ENCODE measurements around the gene PSMF1.

The PSMF1 gene

DNA sequence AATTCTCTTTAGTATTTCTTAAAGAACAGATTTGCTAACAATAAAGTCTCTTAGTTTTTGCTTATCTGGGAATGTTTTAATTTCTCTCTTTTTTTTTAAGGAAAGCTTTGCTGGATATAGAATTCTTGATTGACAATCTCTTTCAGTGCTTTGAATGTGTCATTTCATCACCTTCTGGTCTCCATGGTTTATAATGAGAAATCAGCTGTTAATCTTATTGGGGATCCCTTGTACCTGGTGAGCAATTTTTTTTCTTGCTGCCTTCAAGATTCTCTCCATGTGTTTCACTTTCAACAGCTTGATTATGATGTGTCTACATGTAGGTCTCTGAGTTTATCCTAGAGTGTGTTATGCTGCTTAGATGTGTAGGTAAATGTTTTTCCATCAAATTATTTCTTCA is 16.4 kb upstream of the PSMF1 start:
- no peak overlapping the region for H3K4me3 ChIP-seq (ENCODE audit: low read depth, low read length)
- DNase-seq (ENCODE audit: low read depth) = no peak
- TF ChIP-seq POLR2A (IDR thresholded peaks at IDR 0.05; ENCODE audit: extremely low read depth, insufficient read length) (no peak), MYC (IDR thresholded peaks at IDR 0.05; ENCODE audit: low read depth, low read length) (no peak)
- TF ChIP-seq, protein P1, sequence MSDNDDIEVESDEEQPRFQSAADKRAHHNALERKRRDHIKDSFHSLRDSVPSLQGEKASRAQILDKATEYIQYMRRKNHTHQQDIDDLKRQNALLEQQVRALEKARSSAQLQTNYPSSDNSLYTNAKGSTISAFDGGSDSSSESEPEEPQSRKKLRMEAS (IDR thresholded peaks at IDR 0.05; ENCODE audit: low read depth, low read length) = no peak
- TF ChIP-seq, protein P2, sequence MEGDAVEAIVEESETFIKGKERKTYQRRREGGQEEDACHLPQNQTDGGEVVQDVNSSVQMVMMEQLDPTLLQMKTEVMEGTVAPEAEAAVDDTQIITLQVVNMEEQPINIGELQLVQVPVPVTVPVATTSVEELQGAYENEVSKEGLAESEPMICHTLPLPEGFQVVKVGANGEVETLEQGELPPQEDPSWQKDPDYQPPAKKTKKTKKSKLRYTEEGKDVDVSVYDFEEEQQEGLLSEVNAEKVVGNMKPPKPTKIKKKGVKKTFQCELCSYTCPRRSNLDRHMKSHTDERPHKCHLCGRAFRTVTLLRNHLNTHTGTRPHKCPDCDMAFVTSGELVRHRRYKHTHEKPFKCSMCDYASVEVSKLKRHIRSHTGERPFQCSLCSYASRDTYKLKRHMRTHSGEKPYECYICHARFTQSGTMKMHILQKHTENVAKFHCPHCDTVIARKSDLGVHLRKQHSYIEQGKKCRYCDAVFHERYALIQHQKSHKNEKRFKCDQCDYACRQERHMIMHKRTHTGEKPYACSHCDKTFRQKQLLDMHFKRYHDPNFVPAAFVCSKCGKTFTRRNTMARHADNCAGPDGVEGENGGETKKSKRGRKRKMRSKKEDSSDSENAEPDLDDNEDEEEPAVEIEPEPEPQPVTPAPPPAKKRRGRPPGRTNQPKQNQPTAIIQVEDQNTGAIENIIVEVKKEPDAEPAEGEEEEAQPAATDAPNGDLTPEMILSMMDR (IDR thresholded peaks at IDR 0.05; ENCODE audit: low read depth, low read length) = no peak

GRCh38 chr20:1103751-1104150 is 14.7 kb upstream of the PSMF1 start:
- DNase-seq (ENCODE audit: low read depth) = no peak
- H3K4me3 ChIP-seq (ENCODE audit: low read depth, low read length) = no peak overlapping the region
- TF ChIP-seq POLR2A (IDR thresholded peaks at IDR 0.05; ENCODE audit: extremely low read depth, insufficient read length) = no peak

DNA sequence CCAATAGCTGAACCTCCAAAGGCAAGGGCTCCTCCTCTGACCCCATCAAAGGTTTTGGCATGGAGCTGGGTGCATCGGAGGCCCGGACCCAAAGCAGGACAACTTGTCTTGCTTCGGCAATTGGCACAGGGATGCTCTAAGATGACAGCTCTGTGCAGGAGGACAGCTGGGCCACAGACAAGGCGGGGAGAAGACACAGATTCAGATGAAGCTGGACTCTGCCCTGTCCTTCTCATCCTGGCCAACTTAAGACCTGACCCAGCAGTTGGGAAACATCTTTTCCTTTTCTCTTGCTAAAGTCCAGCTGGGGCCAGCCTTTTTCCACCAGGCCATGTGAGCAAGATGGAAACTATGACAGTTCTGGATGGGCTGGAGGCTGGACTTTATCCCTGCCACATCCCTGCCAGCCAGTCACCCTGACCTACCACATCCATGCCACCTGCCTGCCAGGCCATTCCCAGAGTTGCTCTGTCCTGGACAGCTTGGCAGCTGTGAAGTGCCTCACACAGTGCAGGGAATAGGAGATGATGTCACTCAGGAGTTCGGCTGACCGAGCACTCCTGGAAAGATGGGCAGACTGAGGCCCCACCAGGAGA is 12.7 kb upstream of the PSMF1 start:
- DNase-seq (ENCODE audit: low read depth) = no peak
- no peak overlapping the region for H3K4me3 ChIP-seq (ENCODE audit: low read depth, low read length)
- TF ChIP-seq, protein P2 (IDR thresholded peaks at IDR 0.05; ENCODE audit: low read depth, low read length) = no peak
- TF ChIP-seq MYC (IDR thresholded peaks at IDR 0.05; ENCODE audit: low read depth, low read length) = no peak
- TF ChIP-seq, protein P1 (IDR thresholded peaks at IDR 0.05; ENCODE audit: low read depth, low read length) = no peak
- TF ChIP-seq POLR2A (IDR thresholded peaks at IDR 0.05; ENCODE audit: extremely low read depth, insufficient read length) = no peak

DNA sequence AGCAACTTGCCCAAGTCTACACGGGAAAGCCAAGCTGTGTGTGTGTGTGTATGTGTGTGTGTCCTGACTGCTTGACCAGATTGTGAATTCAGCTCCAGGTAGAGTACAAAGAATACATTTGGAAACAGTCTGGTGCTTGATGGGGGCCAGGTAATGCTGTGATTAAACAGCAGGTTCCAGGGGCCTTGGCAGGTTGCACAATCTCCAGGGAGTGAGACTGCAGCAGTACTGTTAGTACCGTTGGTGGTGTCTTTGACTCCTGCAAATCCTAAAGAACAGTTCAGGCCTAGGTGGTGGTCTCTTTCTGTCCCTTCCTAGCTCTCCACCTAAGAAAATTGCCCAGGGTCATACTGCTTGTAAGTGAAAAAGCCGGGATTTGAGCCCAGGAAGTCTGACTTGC is 11.2 kb upstream of the PSMF1 start:
- TF ChIP-seq, protein P2 (IDR thresholded peaks at IDR 0.05; ENCODE audit: low read depth, low read length) = no peak
- no peak for TF ChIP-seq POLR2A (IDR thresholded peaks at IDR 0.05; ENCODE audit: extremely low read depth, insufficient read length)
- no peak for TF ChIP-seq MYC (IDR thresholded peaks at IDR 0.05; ENCODE audit: low read depth, low read length)
- TF ChIP-seq, protein P1 (IDR thresholded peaks at IDR 0.05; ENCODE audit: low read depth, low read length) = no peak
- no peak overlapping the region for H3K4me3 ChIP-seq (ENCODE audit: low read depth, low read length)
- no peak for DNase-seq (ENCODE audit: low read depth)

DNA sequence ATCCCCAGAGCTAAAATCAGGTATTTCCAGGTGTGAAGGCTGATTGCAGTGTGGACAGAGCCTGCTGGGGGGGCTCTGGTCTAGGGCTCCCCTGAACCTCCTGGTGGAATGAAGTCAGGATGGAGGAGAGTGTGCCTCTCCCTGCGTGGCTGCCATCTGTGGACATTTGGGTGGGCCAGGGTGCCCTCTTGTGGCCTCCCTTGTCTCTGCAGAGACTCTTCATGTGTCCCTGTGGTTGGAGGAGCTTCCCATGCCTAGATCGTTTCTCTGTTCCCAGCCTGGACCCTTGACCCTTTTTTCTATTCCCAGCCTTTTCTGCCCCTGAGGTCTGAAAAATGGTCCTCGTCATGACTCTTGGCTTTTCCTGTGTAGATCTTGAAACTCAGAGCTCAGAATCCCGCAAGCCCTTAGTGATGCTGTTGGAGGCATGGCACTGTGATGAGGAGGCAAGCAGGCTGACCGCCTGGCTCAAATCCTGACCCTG is 9.9 kb upstream of the PSMF1 start:
- no peak for TF ChIP-seq POLR2A (IDR thresholded peaks at IDR 0.05; ENCODE audit: extremely low read depth, insufficient read length)
- TF ChIP-seq, protein P2 (IDR thresholded peaks at IDR 0.05; ENCODE audit: low read depth, low read length) = peak; percentile 92
- TF ChIP-seq MYC (IDR thresholded peaks at IDR 0.05; ENCODE audit: low read depth, low read length) = no peak

DNA sequence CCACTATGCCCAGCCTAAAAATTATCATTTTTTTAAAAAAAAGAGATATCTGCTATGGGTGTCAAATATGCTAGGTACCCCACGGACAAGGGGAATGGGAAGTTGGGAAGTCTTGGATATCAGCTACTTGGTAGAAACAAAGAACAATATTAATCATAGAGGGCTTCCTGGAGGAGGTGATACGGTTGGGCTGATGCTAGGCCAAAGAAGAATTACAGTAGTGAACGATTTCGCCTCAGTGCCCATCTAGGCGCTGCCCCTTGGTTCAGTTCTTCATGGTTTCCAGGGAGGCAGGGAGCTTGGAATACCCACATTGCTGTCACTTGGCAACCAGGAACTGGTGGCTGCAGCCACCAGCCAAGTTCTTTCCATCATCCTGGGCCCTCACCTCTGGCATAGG is 5.5 kb upstream of the PSMF1 start:
- DNase-seq (ENCODE audit: low read depth) = no peak

More for the DNA sequence above, 9.9 kb upstream of the PSMF1 start:
- peak; percentile 58 for DNase-seq (ENCODE audit: low read depth)
- no peak overlapping the region for H3K4me3 ChIP-seq (ENCODE audit: low read depth, low read length)

More for the DNA sequence above, 5.5 kb upstream of the PSMF1 start:
- no peak overlapping the region for H3K4me3 ChIP-seq (ENCODE audit: low read depth, low read length)
- no peak for TF ChIP-seq MYC (IDR thresholded peaks at IDR 0.05; ENCODE audit: low read depth, low read length)
- TF ChIP-seq, protein P2 (IDR thresholded peaks at IDR 0.05; ENCODE audit: low read depth, low read length) = no peak
- TF ChIP-seq, protein P1 (IDR thresholded peaks at IDR 0.05; ENCODE audit: low read depth, low read length) = no peak
- no peak for TF ChIP-seq POLR2A (IDR thresholded peaks at IDR 0.05; ENCODE audit: extremely low read depth, insufficient read length)
